HG03108 (cell line): ENCODE measurements around the gene XNDC1N.
A peak's percentile ranks its signal among the peaks of the same experiment; 100 is the strongest.
"Not testable (repeated sequence)": the region's sequence is repeated elsewhere in the genome, so short reads cannot be mapped to it uniquely, and the experiment has no call there.

ENCODE experiments used
- ATAC-seq: cut with Tn5 transposase; IDR thresholded peaks from one replicate; pipeline ENCODE4 v1.9.1; 2021; ENCODE audit warnings: moderate library complexity; ENCODE audit not compliant: unreplicated experiment

Gene XNDC1N

DNA sequence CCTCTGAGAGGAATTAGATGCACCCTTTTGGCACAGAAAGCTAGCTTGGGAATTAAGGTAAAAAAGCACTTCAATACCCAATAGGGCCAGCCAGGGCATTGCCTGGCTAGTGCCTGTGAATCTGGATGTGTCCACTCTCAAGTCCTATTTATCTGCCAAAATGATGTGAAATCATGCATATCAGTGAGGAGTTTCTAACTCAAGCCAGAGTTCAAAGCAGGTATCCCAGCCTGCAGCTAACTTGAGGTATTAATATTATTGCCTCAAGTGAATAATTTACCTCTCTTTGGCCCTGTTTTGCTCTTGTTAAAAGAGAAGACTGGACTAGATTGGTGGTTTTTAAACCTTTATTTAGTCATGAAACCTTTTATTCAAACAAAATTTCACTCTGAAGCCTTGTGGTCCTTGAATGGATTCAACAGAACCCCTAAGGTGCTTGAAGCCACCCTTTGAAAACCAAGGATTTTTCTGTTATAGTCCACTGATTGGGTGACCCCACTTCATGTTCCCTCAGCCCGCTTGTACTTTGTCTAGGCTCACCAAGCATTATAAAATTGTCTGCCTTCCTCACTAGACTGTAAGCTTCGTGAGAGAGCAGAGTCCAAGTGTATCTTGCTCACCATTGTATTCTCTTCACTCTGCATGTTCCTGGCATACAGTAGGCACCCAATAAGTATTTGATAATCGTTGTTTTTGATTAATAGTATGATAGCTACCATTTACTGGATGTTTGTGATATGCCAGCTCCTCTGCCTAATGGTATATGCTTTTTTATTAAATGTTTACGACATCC lies 4.9 kb upstream of the XNDC1N start:
- ATAC-seq = no peak

DNA sequence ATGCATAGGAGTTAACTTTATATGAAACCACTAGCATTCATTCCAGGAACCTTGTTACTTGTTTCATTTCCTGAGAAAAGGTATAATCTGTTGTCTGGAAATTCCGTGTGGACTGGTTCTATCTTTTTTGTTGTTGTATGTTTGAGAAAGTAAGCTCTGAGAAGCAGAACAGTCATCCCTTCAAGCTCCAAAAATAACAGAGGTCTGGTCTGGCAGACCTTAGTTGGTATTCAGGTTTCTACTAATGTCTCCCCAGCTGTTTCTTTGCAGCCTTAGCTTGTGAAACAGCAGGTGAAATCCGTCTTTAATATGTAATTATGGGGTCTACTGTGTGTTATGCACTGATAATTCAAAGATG lies 2.8 kb upstream of the XNDC1N start:
- no peak for ATAC-seq

DNA sequence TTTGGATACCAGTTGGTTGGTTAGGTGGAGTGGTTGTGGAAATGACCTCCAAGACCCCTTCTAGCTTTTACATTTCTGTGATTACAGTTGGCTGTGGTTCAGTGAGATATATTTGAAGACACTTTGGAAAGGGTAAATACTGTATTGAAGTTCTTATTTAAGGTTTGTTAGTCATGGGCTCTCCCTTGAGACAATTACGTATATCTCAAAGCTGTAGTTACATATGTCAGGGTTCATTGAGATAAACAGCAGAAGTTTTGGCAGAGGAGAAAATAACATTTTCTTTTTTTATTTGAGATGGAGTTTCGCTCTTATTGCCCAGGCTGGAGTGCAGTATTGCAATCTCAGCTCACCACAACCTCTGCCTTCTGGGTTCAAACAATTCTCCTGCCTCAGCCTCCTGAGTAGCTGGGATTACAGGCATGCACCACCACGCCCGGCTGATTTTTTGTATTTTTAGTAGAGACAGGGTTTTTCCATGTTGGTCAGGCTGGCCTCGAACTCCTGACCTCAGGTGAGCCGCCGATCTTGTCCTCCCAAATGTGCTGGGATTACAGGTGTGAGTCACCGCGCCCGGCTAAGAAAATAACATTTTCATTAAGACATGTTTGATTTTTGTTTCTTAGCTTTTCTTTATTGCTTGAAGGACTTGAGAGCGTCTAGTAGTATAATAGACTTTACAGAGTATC lies 2.3 kb upstream of the XNDC1N start:
- no peak for ATAC-seq

DNA sequence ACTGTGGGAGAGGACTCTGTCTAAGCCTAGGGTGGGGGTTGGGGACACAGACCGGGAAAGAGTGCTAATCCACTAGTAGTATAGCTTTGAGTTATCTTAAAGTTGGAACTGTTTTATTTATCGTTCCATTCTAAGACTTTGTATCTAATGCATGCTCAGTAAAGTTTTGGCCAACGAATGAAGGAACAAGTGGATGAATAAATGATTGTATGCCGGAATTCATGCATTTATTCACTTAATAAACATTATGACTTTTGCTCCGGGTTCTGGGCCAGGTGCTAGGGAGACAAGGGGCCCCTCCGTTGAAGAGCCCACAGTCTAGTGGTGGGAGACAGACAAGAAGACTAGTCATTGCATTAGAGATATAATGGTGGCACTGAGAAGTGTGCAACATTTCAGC lies 1.1 kb upstream of the XNDC1N start:
- no peak for ATAC-seq

DNA sequence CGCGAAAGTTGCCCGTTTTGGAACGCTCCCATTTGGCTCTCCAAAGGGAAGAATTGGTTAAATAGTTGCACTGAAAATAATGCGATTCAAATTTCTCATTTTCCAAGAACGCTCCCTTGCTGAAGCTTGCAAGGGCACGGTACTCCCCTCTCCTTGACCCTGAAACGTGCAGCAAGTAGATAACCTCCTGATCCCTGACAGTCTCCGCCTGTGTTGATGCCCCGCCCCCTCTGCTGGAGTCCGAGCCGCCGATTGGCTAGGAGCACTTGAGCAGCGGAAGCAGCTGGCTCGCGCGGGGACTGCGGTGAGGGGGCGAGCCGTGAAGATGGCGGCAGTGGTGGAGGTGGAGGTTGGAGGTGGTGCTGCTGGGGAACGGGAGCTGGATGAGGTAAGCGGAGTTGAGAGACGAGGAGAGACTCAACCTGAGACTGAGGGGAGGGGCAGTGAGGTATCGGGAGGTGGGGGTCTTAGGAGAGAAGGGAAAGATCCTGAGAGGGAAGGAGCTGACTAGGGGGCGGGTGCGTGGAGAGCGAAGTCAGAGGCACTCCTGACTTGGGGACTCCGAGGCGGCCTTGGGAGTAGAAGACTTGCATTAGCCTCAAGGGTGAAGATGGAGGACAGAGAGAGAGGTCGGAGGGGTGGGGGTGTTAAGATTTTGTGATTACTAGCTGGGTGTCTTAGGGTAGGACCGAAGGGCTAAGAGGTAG lies 496 bp upstream of the XNDC1N start, which contains the start of gene RNF121:
RNF121 (plus strand) TSS at position 310 of the 707 bp plus-strand sequence; CDS start at position 326, 16 bp downstream.
- peak; percentile 72 for ATAC-seq

DNA sequence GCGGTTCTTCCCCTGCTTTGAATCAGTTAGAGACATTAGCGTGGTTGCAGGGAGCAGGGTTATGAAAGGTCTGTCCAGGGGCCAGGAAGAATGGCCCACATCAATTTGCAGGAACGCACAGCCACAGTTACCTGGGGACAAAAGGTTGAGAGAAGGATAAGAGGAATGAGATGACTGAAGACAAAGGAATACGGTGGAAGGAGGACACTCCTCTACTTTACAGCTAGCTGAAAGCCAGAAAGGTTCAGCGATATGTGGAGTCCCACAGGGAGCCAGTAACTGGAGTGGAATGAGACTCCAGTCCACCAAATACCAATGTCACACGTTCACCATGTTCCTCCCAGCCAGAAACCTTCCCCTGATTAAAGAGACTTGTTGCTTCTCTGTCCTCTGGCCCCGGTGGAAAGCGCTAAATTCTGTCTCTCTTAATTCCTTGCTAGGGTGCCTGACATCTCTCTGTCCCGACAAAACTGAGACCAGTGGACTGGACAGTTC lies 10.7 kb downstream of the XNDC1N start:
- ATAC-seq = no peak

DNA sequence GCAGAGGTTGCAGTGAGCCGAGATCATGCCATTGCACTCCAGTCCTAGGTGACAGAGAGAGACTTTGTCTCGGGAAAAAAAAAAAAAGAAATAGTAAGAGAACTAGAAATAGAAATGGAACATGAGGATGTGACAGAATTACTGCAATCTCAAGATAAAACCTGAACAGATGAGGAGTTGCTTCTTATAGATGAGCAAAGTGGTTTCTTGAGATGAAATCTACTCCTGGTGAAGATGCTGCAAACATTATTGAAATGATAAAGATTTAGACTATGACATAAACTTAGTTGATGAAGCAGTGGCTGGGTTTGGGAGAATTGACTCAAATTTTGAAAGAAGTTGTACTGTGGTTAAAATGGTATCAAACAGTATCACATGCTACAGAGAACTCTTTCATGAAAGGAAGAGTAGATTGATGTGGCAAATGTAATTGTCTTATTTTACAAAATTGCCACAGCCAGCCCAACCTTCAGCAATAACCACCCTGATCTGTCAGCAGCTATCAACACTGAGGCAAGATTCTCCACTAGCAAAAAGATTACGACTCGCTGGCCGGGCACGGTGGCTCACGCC lies 13.7 kb downstream of the XNDC1N start:
- ATAC-seq = no peak

DNA sequence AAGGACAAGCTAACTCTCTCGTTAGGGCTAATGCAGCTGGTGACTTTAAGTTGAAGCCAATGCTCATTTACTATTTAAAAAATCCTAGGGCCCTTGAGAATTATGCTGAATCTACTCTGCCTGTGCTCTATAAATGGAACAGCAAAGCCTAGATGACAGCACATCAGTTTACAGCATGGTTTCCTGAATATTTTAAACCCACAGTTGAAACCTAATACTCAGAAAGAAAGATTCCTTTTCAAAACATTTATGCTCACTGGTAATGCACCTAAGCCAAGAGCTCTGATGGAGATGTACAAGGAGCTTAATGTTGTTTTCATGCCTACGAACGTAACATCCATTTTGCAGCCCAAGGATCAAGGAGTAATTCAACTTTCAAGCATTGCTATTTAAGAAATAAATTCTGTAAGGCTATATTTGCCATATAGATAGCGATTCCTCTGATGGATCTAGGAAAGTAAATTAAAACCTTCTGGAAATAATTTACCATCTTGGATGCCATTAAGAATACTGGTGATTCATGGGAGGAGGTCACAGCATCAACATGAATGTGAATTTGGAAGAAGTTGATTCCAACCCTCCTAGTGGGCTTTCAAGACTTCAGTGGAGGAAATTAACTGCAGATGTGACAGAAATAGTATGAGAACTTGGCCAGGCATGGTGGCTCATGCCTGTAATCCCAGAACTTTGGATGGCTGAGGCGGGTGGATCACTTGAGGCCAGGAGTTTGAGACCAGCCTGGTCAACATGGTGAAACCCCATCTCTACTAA lies 14.5 kb downstream of the XNDC1N start:
- no peak for ATAC-seq

DNA sequence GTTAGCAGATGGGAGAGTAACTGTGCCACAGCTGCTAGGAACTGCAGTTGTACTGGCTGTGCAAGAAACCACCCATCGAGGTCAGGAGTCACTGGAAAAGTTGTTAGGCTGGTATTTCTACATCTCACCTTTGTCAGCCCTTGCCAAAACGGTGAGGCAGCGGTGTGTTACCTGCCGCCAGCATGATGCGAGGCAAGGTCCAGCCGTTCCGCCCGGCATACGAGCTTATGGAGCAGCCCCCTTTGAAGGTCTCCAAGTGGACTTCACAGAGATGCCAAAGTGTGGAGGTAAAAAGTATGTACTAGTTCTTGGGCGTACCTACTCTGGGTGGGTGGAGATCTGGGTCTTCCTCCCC lies 16.4 kb downstream of the XNDC1N start:
- not testable (repeated sequence) for ATAC-seq

DNA sequence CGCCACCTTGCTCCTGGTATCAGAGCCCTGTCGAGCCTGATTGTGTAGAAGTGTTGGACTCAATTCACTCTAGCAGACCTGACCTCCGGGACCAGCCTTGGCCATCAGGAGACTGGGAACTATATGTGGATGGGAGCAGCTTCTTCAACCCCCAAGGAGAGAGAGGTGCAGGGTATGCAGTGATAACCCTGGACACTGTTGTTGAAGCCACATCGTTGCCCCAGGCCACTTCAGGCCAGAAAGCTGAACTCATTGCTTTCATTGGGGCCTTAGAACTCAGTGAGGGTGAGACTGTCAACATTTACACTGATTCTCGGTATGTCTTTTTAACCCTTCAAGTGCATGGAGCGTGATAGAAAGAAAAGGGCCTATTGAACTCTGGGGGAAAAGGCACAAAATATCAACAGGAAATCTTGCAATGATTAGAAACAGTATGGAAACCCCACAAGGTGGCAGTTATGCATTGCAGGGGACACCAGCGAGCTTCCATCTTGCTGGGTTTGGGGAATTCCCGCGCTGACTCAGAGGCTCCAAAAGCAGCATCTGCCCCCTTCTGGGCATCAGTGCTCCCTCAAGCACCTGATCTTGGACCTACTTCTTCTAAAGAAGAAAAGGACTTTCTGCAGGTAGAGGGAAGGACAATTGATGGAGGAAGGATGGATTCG lies 16.9 kb downstream of the XNDC1N start:
- ATAC-seq = not testable (repeated sequence)

DNA sequence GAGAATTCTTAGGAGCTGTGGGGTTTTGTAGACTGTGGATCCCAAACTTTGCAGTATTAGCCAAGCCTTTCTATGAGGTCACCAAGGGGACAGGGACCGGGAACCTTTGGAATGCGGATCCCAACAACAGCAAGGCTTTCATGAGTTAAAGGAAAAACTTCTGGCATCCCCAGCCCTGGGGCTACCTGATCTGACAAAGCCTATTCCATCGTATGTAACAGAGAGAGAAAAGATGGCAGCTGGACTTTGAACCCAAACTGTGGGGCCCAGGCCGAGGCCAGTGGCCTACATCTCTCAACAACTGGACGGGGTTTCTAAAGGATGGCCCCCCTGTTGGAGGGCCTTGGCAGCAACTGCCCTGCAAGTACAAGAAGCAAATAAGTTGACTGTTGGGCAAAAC lies 17.6 kb downstream of the XNDC1N start:
- not testable (repeated sequence) for ATAC-seq

DNA sequence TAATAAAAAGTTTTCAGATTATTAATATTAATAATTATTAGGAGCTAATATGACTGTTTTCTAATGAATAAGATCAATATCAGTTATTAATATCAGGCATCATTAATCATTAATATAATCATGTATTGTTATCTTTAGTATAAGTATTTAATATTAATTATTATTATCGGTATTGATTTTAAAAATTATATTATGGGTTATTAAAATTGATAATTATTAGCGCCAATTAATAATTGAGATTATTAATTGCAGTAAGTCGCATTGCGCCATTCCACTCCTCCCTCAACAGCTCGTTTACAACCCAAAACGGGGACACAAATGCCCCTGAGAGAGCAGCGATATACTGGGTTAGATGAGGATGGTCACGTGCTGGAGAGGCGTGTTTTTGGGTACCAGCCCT lies 20.2 kb downstream of the XNDC1N start:
- no peak for ATAC-seq

DNA sequence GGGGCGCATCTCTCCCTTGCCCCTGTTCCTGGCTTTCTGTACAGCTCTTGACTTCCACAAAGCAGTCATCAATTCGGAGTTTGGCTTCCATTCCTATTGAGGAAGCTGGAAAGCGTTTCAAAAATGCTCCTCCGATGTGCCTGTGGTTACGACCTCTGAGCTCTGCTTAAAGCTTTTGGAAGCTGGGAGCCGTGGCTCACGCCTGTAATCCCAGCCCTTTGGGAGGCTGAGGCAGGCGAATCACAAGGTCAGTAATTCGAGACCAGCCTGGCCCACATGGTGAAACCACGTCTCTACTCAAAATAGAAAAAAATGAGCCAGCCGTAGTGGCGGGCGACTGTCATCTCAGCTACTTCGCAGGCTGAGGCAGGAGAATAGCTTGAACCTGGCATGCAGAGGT lies 27.3 kb downstream of the XNDC1N start:
- not testable (repeated sequence) for ATAC-seq

DNA sequence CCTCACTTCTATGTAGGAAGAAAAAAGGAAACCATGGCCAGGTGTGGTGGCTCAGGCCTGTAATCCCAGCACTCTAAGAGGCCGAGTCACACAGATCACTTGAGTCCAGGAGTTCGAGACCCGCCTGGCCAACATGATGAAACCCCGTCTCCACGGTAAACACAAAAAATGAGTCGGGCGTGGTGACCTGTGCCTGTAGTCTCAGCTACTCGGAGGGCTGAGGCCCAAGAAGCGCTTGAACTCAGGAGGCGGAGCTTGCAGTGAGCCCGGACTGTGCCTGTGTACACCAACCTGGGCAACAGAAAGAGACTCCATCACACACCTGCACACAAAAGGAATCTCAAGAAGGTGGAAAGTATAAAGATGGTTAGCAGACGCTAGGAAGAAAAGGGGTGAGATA lies 32.4 kb downstream of the XNDC1N start:
- ATAC-seq = no peak

DNA sequence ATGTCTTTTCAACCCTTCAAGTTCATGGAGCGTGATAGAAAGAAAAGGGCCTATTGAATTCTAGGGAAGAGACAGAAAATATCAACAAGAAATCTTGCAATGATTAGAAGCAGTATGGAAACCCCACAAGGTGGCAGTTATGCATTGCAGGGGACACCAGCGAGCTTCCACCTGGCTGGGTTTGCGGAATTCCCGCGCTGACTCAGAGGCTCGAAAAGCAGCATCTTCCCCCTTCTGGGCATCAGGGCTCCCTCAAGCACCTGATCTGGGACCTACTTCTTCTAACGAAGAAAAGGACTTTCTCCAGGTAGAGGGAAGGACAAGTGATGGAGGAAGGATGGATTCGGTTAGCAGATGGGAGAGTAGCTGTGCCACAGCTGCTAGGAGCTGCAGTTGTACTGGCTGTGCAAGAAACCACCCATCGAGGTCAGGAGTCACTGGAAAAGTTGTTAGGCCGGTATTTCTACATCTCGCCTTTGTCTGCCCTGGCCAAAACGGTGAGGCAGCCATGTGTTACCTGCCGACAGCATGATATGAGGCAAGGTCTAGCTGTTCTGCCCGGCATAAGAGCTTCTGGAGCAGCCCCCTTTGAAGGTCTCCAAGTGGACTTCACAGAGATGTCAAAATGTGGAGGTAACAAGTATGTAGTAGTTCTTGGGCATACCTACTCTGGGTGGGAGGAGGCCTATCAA lies 39.1 kb downstream of the XNDC1N start:
- ATAC-seq = not testable (repeated sequence)

DNA sequence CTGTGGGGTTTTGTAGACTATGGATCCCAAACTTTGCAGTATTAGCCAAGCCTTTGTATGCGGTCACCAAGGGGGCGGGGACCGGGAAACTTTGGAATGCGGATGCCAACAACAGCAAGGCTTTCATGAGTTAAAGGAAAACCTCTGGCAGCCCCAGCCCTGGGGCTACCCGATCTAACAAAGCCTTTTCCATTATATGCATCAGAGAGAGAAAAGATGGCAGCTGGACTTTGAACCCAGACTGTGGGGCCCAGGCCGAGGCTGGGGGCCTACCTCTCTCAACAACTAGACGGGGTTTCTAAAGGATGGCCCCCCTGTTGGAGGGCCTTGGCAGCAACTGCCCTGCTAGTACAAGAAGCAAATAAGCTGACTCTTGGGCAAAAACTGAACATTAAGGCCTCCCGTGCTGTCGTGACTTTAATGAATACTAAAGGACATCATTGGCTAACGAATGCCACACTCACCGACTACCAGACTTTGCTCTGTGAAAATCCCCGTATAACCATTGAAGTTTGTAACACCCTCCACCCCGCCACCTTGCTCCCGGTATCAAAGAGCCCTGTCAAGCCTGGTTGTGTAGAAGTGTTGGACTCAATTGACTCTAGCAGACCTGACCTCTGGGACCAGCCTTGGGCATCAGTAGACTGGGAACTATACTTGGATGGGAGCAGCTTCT lies 39.9 kb downstream of the XNDC1N start:
- ATAC-seq = not testable (repeated sequence)

DNA sequence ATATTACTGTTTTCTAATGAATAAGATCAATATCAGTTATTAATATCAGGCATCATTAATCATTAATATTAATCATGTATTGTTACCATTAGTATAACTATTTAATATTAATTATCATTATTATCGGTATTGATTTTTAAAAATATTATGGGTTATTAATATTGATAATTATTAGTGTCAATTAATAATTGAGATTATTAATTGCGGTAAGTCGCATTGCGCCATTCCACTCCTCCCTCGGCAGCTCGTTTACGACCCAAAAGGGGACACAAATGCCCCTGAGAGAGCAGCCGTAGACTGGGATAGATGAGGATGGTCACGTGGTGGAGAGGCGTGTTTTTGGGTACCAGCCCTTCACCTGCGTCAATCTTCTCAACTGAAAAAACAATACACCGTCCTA lies 42.6 kb downstream of the XNDC1N start:
- not testable (repeated sequence) for ATAC-seq
